ENCODE measurements around the gene MYO16.

DNA sequence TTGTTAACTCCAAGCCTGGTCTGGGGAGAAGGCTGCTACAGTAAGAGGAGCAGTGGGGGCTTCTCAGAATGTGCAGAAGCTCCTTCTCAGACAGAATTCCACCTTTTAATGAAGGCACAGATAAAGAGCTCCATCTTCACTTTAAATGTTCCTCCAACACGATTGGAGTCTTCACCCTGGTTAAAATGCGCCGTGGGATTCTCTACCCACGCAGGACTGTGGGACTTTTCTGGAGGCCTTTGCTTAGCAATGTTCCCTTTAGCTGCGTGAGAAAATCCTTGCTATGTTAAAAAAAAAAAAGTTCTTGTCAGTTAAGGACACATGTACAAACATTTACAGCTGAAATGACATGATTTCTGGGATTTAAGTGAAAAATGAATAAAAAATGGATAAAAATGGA, 546.3 kb downstream of the MYO16 start:
- TF ChIP-seq, protein P1, sequence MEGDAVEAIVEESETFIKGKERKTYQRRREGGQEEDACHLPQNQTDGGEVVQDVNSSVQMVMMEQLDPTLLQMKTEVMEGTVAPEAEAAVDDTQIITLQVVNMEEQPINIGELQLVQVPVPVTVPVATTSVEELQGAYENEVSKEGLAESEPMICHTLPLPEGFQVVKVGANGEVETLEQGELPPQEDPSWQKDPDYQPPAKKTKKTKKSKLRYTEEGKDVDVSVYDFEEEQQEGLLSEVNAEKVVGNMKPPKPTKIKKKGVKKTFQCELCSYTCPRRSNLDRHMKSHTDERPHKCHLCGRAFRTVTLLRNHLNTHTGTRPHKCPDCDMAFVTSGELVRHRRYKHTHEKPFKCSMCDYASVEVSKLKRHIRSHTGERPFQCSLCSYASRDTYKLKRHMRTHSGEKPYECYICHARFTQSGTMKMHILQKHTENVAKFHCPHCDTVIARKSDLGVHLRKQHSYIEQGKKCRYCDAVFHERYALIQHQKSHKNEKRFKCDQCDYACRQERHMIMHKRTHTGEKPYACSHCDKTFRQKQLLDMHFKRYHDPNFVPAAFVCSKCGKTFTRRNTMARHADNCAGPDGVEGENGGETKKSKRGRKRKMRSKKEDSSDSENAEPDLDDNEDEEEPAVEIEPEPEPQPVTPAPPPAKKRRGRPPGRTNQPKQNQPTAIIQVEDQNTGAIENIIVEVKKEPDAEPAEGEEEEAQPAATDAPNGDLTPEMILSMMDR (conservative IDR thresholded peaks at IDR 0.05; ENCODE audit: low read depth, low read length): no peak
- TF ChIP-seq MAZ (IDR thresholded peaks at IDR 0.05; ENCODE audit: borderline replicate concordance, low read depth, low read length) (no peak), RFX5 (IDR thresholded peaks at IDR 0.05; ENCODE audit: low read depth, low read length) (no peak), RAD21 (IDR thresholded peaks at IDR 0.05; ENCODE audit: low read length) (no peak), POLR2A (IDR thresholded peaks at IDR 0.05; ENCODE audit: low read depth, low read length) (no peak), FOS (IDR thresholded peaks at IDR 0.05; ENCODE audit: low read depth, low read length) (no peak), CHD1 (IDR thresholded peaks at IDR 0.05; ENCODE audit: low read depth, low read length) (no peak), MAFK (IDR thresholded peaks at IDR 0.05; ENCODE audit: low read depth, low read length) (no peak), BHLHE40 (IDR thresholded peaks at IDR 0.05; ENCODE audit: low read depth, low read length) (no peak), RCOR1 (IDR thresholded peaks at IDR 0.05; ENCODE audit: insufficient replicate concordance, low read length) (no peak)
